CD4-positive, alpha-beta memory T cell (primary cell): ENCODE data around the gene MDP1. TPM values are rescaled to one million over a fixed set of nuclear protein-coding genes. Genes with fewer than 3 reads are reported as not detected.
"Not testable (repeated sequence)": the region's sequence is repeated elsewhere in the genome, so short reads cannot be mapped to it uniquely, and the experiment has no call there.

Experiments
- CTCF ChIA-PET: fragments of 350-600 bp; sonication (Branson Sonifier 250); formaldehyde crosslinking; loops from one replicate; lab custom pipeline; 2021; ENCODE audit warnings: inconsistent platforms; ENCODE audit not compliant: partially characterized antibody; lab: Charles Lee
- POLR2A ChIA-PET: fragments of 350-600 bp; sonication (Branson Sonifier 250); formaldehyde crosslinking; loops from one replicate; lab custom pipeline; 2021; ENCODE audit not compliant: partially characterized antibody; lab: Charles Lee
- DNase-seq, 5 donors: peaks; one replicate each; pipeline versions ENCODE4 v3.0.0 to v3.0.0-alpha.2; 2020 to 2022; ENCODE audit warnings: mixed read lengths in 1 of 5
- H3K27ac ChIP-seq: one replicate; pipeline ENCODE4 v1.7.0; 2013; ENCODE audit warnings: low read depth, low read length
- H3K27me3 ChIP-seq: 2 replicates; pipeline ENCODE4 v1.7.0; 2013; ENCODE audit warnings: mild to moderate bottlenecking, low read length, moderate library complexity; ENCODE audit not compliant: insufficient read depth
- H3K36me3 ChIP-seq: 2 replicates; pipeline ENCODE4 v1.7.0; 2013; ENCODE audit warnings: mild to moderate bottlenecking, low read length, moderate library complexity; ENCODE audit not compliant: insufficient read depth
- H3K4me1 ChIP-seq: 2 replicates; pipeline ENCODE4 v1.7.0; 2013; ENCODE audit warnings: mild to moderate bottlenecking, low read length, moderate library complexity; ENCODE audit not compliant: insufficient read depth
- H3K4me3 ChIP-seq, 2 donors: one replicate each; pipeline ENCODE4 v1.7.0; 2013; ENCODE audit warnings: low read length in 2 of 2, mild to moderate bottlenecking in 1 of 2
- H3K9me3 ChIP-seq, 2 donors: one replicate each; pipeline ENCODE4 v1.7.0; 2013; ENCODE audit warnings: low read length in 2 of 2, control low read depth in 1 of 2; ENCODE audit not compliant: control insufficient read depth in 1 of 2
- H3K27ac Mint-ChIP-seq, 7 donors: one replicate each; pipeline ENCODE4 v1.8.0; 2020 to 2021; ENCODE audit warnings: mixed read lengths in 7 of 7, mild to moderate bottlenecking in 6 of 7, inconsistent platforms in 3 of 7, moderate library complexity in 3 of 7
- H3K27me3 Mint-ChIP-seq, 2 donors: one replicate each; pipeline ENCODE4 v1.8.0; 2020 to 2021; ENCODE audit warnings: mixed read lengths in 2 of 2
- H3K36me3 Mint-ChIP-seq, 2 donors: one replicate each; pipeline ENCODE4 v1.8.0; 2020 to 2021; ENCODE audit warnings: mixed read lengths in 2 of 2, inconsistent platforms in 1 of 2, mild to moderate bottlenecking in 1 of 2
- H3K4me1 Mint-ChIP-seq, 4 donors: one replicate each; pipeline ENCODE4 v1.8.0; 2020 to 2021; ENCODE audit warnings: mixed read lengths in 4 of 4, mild to moderate bottlenecking in 1 of 4
- H3K4me3 Mint-ChIP-seq, 8 donors: one replicate each; pipeline ENCODE4 v1.8.0; 2020 to 2021; ENCODE audit warnings: mixed read lengths in 8 of 8, mild to moderate bottlenecking in 7 of 8, moderate library complexity in 6 of 8, inconsistent platforms in 3 of 8
- H3K9me3 Mint-ChIP-seq, 8 donors: one replicate each; pipeline ENCODE4 v1.8.0; 2020 to 2021; ENCODE audit warnings: mixed read lengths in 8 of 8, mild to moderate bottlenecking in 5 of 8, inconsistent platforms in 3 of 8, moderate library complexity in 1 of 8
- intact Hi-C: fragments of 100-400 bp; cut with micrococcal nuclease; formaldehyde crosslinking; loops from one replicate; pipeline ENCODE4 v1.15.1; 2023
- polyA plus RNA-seq, 2 donors: library from polyadenylated mRNA; unstranded; fragments of 300-500 nt; fragmentation: Illumina TruSeq; gene quantifications; one replicate each; pipeline ENCODE4 v1.2.3, GENCODE V29; 2021
- total RNA-seq, 2 experiments: library from RNA; stranded (reverse); gene quantifications; one replicate each; pipeline ENCODE4 v1.2.3, GENCODE V29; 2021

Gene MDP1
- total and polyA plus RNA-seq, 4 experiments from 2014 or later, result 12.5 to 28.1 (median 21.3) TPM

- peaks cover 9 to 32% (median 25%) of the 10 kb centered on the region in 4 donors for H3K4me1 Mint-ChIP-seq
- Histone ChIP-seq H3K9me3 (no peaks in the 10 kb centered on the region), H3K4me3 (no peak overlapping the region), H3K36me3 (peaks cover 40% of the 10 kb centered on the region), H3K27me3 (no peaks in the 10 kb centered on the region), H3K27ac (no peak overlapping the region), H3K4me1 (no peaks in the 10 kb centered on the region)
- DNase-seq, result no peak
- intact Hi-C loops, result no loop called here
- peak overlapping the region in 6 of 7 donors; percentile 2 to 47 (median 37) for H3K27ac Mint-ChIP-seq
- POLR2A ChIA-PET, result interaction anchor here (0.9 to 5.2 kb wide), 3 partner anchors 9 to 16 kb away, joined by 3 to 32 read pairs (median 7); partner anchors contain the start of genes IPO4 and TM9SF1
- no peaks in the 10 kb centered on the region for H3K27me3 Mint-ChIP-seq
- H3K9me3 Mint-ChIP-seq, result peaks cover 0 to 7% (median 0%) of the 10 kb centered on the region in 8 donors
- CTCF ChIA-PET, result interaction anchor here (1.3 to 1.5 kb wide), 2 partner anchors 8 to 11 kb away, joined by 3 to 8 read pairs; partner anchors contain the start of gene MDP1
- no peak overlapping the region for H3K4me3 Mint-ChIP-seq
- H3K36me3 Mint-ChIP-seq, result peaks cover 48 to 65% of the 10 kb centered on the region in 2 donors
Measured at GRCh38 chr14:24204163-24205146, 11.4 kb downstream of the MDP1 start.

GRCh38 chr14:24203249-24203886 lies 12.5 kb downstream of the MDP1 start:
- H3K4me3 Mint-ChIP-seq, result not testable (repeated sequence)

GRCh38 chr14:24202538-24202937 lies 13.3 kb downstream of the MDP1 start:
- H3K9me3 Mint-ChIP-seq, H3K4me3 ChIP-seq, H3K27ac ChIP-seq, intact Hi-C loops, H3K4me1 ChIP-seq, H3K27me3 ChIP-seq, CTCF ChIA-PET, DNase-seq, H3K9me3 ChIP-seq, H3K4me3 Mint-ChIP-seq, H3K27me3 Mint-ChIP-seq: not testable (repeated sequence)
- POLR2A ChIA-PET, result interaction anchor here (1.6 kb wide), 2 partner anchors 11 to 14 kb away, joined by 7 to 8 read pairs; partner anchors contain the start of genes CHMP4A and IPO4
- peaks cover 21% of the 10 kb centered on the region for H3K36me3 ChIP-seq
- Mint-ChIP-seq H3K36me3 (peaks cover 49 to 62% of the 10 kb centered on the region in 2 donors), H3K27ac (peak overlapping the region in 1 of 7 donors; percentile 76), H3K4me1 (peaks cover 18 to 39% (median 35%) of the 10 kb centered on the region in 4 donors)

More at GRCh38 chr14:24203249-24203886, 12.5 kb downstream of the MDP1 start:
- H3K9me3 Mint-ChIP-seq, DNase-seq, intact Hi-C loops, H3K4me3 ChIP-seq, H3K9me3 ChIP-seq, H3K27me3 ChIP-seq, H3K27me3 Mint-ChIP-seq, H3K4me1 ChIP-seq, H3K27ac ChIP-seq: not testable (repeated sequence)
- Mint-ChIP-seq H3K4me1 (peaks cover 17 to 38% (median 34%) of the 10 kb centered on the region in 4 donors), H3K36me3 (peaks cover 53 to 66% of the 10 kb centered on the region in 2 donors), H3K27ac (peak overlapping the region in 3 of 7 donors; percentile 31 to 76 (median 39))
- ChIA-PET CTCF (interaction anchor here (0.7 to 1.5 kb wide), 3 partner anchors 9 to 40 kb away, joined by 3 to 8 read pairs (median 3); partner anchors contain the start of gene MDP1), POLR2A (interaction anchor here (0.8 to 5.2 kb wide), 5 partner anchors 8 to 35 kb away, joined by 3 to 32 read pairs (median 7); partner anchors contain the start of genes CHMP4A, IPO4, MDP1 and TM9SF1)
- H3K36me3 ChIP-seq, result peaks cover 29% of the 10 kb centered on the region

GRCh38 chr14:24198814-24199524 lies 16.9 kb downstream of the MDP1 start:
- peak overlapping the region in 5 of 7 donors; percentile 37 to 97 (median 71) for H3K27ac Mint-ChIP-seq
- peak overlapping the region in 4 of 8 donors; percentile 32 to 67 (median 50) for H3K4me3 Mint-ChIP-seq
- Histone ChIP-seq H3K27ac (no peak overlapping the region), H3K4me1 (peaks cover 36% of the 10 kb centered on the region), H3K36me3 (no peaks in the 10 kb centered on the region), H3K27me3 (no peaks in the 10 kb centered on the region), H3K9me3 (no peaks in the 10 kb centered on the region), H3K4me3 (no peak overlapping the region)
- no peaks in the 10 kb centered on the region for H3K27me3 Mint-ChIP-seq
- ChIA-PET CTCF (interaction anchor here (0.7 to 1.1 kb wide), 3 partner anchors 38 to 282 kb away, joined by 3 to 4 read pairs (median 4); partner anchors contain the start of genes IRF9 and TINF2), POLR2A (interaction anchor here (1.0 to 1.5 kb wide), 3 partner anchors 10 to 17 kb away, joined by 3 to 5 read pairs (median 4); partner anchors contain the start of gene MDP1)
- H3K36me3 Mint-ChIP-seq, result peaks cover 29 to 45% of the 10 kb centered on the region in 2 donors
- H3K9me3 Mint-ChIP-seq, result peaks cover 0 to 9% (median 0%) of the 10 kb centered on the region in 8 donors
- H3K4me1 Mint-ChIP-seq, result peaks cover 32 to 58% (median 43%) of the 10 kb centered on the region in 4 donors
- no peak for DNase-seq
- intact Hi-C loops, result no loop called here

- peak overlapping the region; percentile 59 to 98 (median 82) for H3K4me3 Mint-ChIP-seq
- H3K4me1 Mint-ChIP-seq, result peaks cover 36 to 65% (median 47%) of the 10 kb centered on the region in 4 donors
- peaks cover 26 to 40% of the 10 kb centered on the region in 2 donors for H3K36me3 Mint-ChIP-seq
- peaks cover 37% of the 10 kb centered on the region for H3K4me1 ChIP-seq
- no peaks in the 10 kb centered on the region for H3K9me3 ChIP-seq
- no peak overlapping the region for H3K4me3 ChIP-seq
- DNase-seq, result no peak
- H3K36me3 ChIP-seq, result peaks cover 10% of the 10 kb centered on the region
- POLR2A ChIA-PET, result interaction anchor here (1.5 to 4.3 kb wide), 7 partner anchors 10 to 234 kb away, joined by 3 to 107 read pairs (median 19); partner anchors contain the start of genes CBLN3, CHMP4A, KHNYN and MDP1
- peaks cover 0 to 5% (median 0%) of the 10 kb centered on the region in 8 donors for H3K9me3 Mint-ChIP-seq
- H3K27me3 ChIP-seq, result no peaks in the 10 kb centered on the region
- no peak overlapping the region for H3K27ac ChIP-seq
- intact Hi-C loops, result no loop called here
- peak overlapping the region; percentile 66 to 97 (median 92) for H3K27ac Mint-ChIP-seq
- CTCF ChIA-PET, result interaction anchor here (0.7 to 3.7 kb wide), 2 partner anchors 18 to 220 kb away, joined by 4 to 23 read pairs; partner anchors contain the start of genes CHMP4A and MDP1
- H3K27me3 Mint-ChIP-seq, result no peaks in the 10 kb centered on the region
Measured at GRCh38 chr14:24197056-24197450, 18.8 kb downstream of the MDP1 start.
